Measurements from ENCODE around the gene FAM149A. TPM values are rescaled to one million over a fixed set of nuclear protein-coding genes. Genes with fewer than 3 reads are reported as not detected.

FAM149A gene
- total RNA-seq, 1 donor from 2014 or later = 1.2 TPM

DNA sequence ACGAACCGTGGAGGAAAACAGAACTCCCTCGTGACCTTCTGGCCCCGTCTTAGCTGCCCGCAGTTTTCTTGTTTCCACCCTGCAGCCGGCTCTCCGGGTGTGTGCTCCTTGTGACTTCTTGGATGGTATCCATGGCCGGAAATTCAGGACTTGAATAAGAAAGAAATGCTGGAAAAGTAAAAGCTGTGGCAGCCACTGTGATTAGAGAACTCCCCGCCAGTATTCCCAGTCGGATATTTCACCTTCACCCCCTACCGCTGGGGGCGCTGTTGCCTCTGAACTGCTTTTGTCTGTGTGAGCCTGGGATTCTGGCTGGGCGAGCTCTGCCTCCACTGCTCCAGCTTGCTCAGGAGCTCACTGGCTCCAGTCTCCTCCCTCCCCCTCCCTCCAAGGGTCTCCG is 45.4 kb downstream of the FAM149A start:
- H2AFZ ChIP-seq (ENCODE audit: low read depth, low read length) = no peak overlapping the region
- H3K27ac ChIP-seq (ENCODE audit: low read depth, low read length) = no peak overlapping the region
- peak overlapping the region; percentile 47 for H3K4me2 ChIP-seq (ENCODE audit: low read length)
- Mint-ChIP-seq H3K27ac (ENCODE audit: unreplicated experiment) (no peak overlapping the region), H3K36me3 (ENCODE audit: low read depth, unreplicated experiment) (no peaks in the 10 kb centered on the region), H3K9me3 (ENCODE audit: unreplicated experiment) (no peaks in the 10 kb centered on the region), H3K4me3 (ENCODE audit: unreplicated experiment) (no peak overlapping the region), H3K27me3 (ENCODE audit: low read depth, unreplicated experiment) (peaks cover 24% of the 10 kb centered on the region), H3K4me1 (ENCODE audit: low read depth, unreplicated experiment) (no peaks in the 10 kb centered on the region)
- H3K4me3 ChIP-seq (ENCODE audit: insufficient read depth, low read depth, low read length) = no peak overlapping the region
- no peak for FAIRE-seq
- no peaks in the 10 kb centered on the region for H3K9me3 ChIP-seq (ENCODE audit: insufficient read depth, low read depth, low read length)
- no peaks in the 10 kb centered on the region for H3K36me3 ChIP-seq (ENCODE audit: insufficient read depth, low read length)
- H3K27me3 ChIP-seq (ENCODE audit: insufficient read depth, low read length) = no peaks in the 10 kb centered on the region
- H3K9ac ChIP-seq (ENCODE audit: low read length) = no peak overlapping the region
- H3K4me1 ChIP-seq (ENCODE audit: insufficient read depth, low read length) = peaks cover 4% of the 10 kb centered on the region
- no peaks in the 10 kb centered on the region for H4K20me1 ChIP-seq (ENCODE audit: insufficient read depth, low read length)
- DNase-seq (ENCODE audit: low read depth) = no peak
- no peaks in the 10 kb centered on the region for H3K79me2 ChIP-seq (ENCODE audit: insufficient read depth, low read length)
- no peak for TF ChIP-seq EZH2 (IDR thresholded peaks at IDR 0.05; ENCODE audit: insufficient read depth, low read length)
- TF ChIP-seq, protein P1, sequence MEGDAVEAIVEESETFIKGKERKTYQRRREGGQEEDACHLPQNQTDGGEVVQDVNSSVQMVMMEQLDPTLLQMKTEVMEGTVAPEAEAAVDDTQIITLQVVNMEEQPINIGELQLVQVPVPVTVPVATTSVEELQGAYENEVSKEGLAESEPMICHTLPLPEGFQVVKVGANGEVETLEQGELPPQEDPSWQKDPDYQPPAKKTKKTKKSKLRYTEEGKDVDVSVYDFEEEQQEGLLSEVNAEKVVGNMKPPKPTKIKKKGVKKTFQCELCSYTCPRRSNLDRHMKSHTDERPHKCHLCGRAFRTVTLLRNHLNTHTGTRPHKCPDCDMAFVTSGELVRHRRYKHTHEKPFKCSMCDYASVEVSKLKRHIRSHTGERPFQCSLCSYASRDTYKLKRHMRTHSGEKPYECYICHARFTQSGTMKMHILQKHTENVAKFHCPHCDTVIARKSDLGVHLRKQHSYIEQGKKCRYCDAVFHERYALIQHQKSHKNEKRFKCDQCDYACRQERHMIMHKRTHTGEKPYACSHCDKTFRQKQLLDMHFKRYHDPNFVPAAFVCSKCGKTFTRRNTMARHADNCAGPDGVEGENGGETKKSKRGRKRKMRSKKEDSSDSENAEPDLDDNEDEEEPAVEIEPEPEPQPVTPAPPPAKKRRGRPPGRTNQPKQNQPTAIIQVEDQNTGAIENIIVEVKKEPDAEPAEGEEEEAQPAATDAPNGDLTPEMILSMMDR (IDR thresholded peaks at IDR 0.05; ENCODE audit: insufficient read depth, low read depth, low read length) = no peak

DNA sequence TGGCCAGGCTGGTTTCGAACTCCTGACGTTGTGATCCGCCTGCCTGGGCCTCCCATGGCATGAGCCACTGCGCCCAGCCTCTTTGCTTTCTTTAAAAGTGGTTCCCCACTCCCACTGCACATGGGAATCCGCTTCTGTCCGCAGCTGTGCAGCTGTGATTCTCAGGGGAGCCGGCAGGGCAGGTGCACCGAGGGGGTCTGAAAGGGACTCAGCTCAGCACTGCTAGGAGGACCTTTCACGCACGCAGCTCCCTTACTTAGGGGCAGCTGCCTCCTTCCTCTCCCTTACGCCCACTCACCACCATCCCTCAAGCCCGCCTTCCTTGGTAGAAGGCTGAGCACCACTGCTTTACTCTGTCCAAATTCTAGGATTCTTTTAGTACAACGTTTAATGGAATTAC is 46.4 kb downstream of the FAM149A start:
- no peak overlapping the region for H3K9ac ChIP-seq (ENCODE audit: low read length)
- H3K27ac ChIP-seq (ENCODE audit: low read depth, low read length) = no peak overlapping the region
- Mint-ChIP-seq H3K4me1 (ENCODE audit: low read depth, unreplicated experiment) (no peaks in the 10 kb centered on the region), H3K4me3 (ENCODE audit: unreplicated experiment) (no peak overlapping the region), H3K27me3 (ENCODE audit: low read depth, unreplicated experiment) (peaks cover 21% of the 10 kb centered on the region), H3K36me3 (ENCODE audit: low read depth, unreplicated experiment) (no peaks in the 10 kb centered on the region), H3K27ac (ENCODE audit: unreplicated experiment) (no peak overlapping the region), H3K9me3 (ENCODE audit: unreplicated experiment) (no peaks in the 10 kb centered on the region)
- no peak overlapping the region for H3K4me3 ChIP-seq (ENCODE audit: insufficient read depth, low read depth, low read length)
- H3K9me3 ChIP-seq (ENCODE audit: insufficient read depth, low read depth, low read length) = no peaks in the 10 kb centered on the region
- no peaks in the 10 kb centered on the region for H3K4me1 ChIP-seq (ENCODE audit: insufficient read depth, low read length)
- H3K36me3 ChIP-seq (ENCODE audit: insufficient read depth, low read length) = no peaks in the 10 kb centered on the region
- no peaks in the 10 kb centered on the region for H4K20me1 ChIP-seq (ENCODE audit: insufficient read depth, low read length)
- H2AFZ ChIP-seq (ENCODE audit: low read depth, low read length) = no peak overlapping the region
- DNase-seq (ENCODE audit: low read depth) = no peak
- no peak for FAIRE-seq
- TF ChIP-seq, protein P1 (IDR thresholded peaks at IDR 0.05; ENCODE audit: insufficient read depth, low read depth, low read length) = no peak
- no peak for TF ChIP-seq EZH2 (IDR thresholded peaks at IDR 0.05; ENCODE audit: insufficient read depth, low read length)
- no peaks in the 10 kb centered on the region for H3K79me2 ChIP-seq (ENCODE audit: insufficient read depth, low read length)
- no peaks in the 10 kb centered on the region for H3K27me3 ChIP-seq (ENCODE audit: insufficient read depth, low read length)
- H3K4me2 ChIP-seq (ENCODE audit: low read length) = no peak overlapping the region

DNA sequence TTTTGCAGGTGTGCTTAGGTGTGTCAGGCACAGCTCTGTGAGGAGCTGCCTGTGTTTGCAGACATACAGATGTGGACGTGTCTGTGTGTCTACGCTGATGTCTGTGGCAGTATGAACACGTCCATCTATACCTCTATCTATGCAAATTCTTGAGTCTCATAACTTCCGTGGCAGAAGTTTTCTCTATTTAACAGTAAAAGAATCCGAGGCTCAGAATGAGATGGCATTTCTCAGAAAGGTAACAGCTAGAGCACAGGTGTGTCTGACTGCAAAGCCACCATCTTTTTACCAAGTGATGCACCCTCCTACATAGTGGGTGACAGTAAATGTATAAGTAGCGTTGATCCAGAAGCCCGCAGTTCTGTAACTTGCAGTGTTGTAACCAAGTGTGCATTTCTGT is 47.0 kb downstream of the FAM149A start:
- H3K9me3 ChIP-seq (ENCODE audit: insufficient read depth, low read depth, low read length) = no peaks in the 10 kb centered on the region
- no peaks in the 10 kb centered on the region for H3K4me1 Mint-ChIP-seq (ENCODE audit: low read depth, unreplicated experiment)
- no peak overlapping the region for H3K27ac Mint-ChIP-seq (ENCODE audit: unreplicated experiment)
- H3K4me3 ChIP-seq (ENCODE audit: insufficient read depth, low read depth, low read length) = no peak overlapping the region
- DNase-seq (ENCODE audit: low read depth) = no peak
- peaks cover 15% of the 10 kb centered on the region for H3K27me3 Mint-ChIP-seq (ENCODE audit: low read depth, unreplicated experiment)
- TF ChIP-seq, protein P1 (IDR thresholded peaks at IDR 0.05; ENCODE audit: insufficient read depth, low read depth, low read length) = no peak
- no peak for TF ChIP-seq EZH2 (IDR thresholded peaks at IDR 0.05; ENCODE audit: insufficient read depth, low read length)
- H3K9me3 Mint-ChIP-seq (ENCODE audit: unreplicated experiment) = no peaks in the 10 kb centered on the region
- H3K36me3 ChIP-seq (ENCODE audit: insufficient read depth, low read length) = no peaks in the 10 kb centered on the region
- H2AFZ ChIP-seq (ENCODE audit: low read depth, low read length) = no peak overlapping the region
- no peak overlapping the region for H3K4me2 ChIP-seq (ENCODE audit: low read length)
- no peak for FAIRE-seq
- H3K36me3 Mint-ChIP-seq (ENCODE audit: low read depth, unreplicated experiment) = no peaks in the 10 kb centered on the region
- H3K9ac ChIP-seq (ENCODE audit: low read length) = no peak overlapping the region
- no peaks in the 10 kb centered on the region for H3K79me2 ChIP-seq (ENCODE audit: insufficient read depth, low read length)
- H3K4me1 ChIP-seq (ENCODE audit: insufficient read depth, low read length) = no peaks in the 10 kb centered on the region
- H3K27ac ChIP-seq (ENCODE audit: low read depth, low read length) = no peak overlapping the region
- H4K20me1 ChIP-seq (ENCODE audit: insufficient read depth, low read length) = no peaks in the 10 kb centered on the region
- no peaks in the 10 kb centered on the region for H3K27me3 ChIP-seq (ENCODE audit: insufficient read depth, low read length)
- no peak overlapping the region for H3K4me3 Mint-ChIP-seq (ENCODE audit: unreplicated experiment)
